NT2/D1 (cell line): ENCODE measurements around the gene TBC1D3I.
"Not testable (repeated sequence)": the region's sequence is repeated elsewhere in the genome, so short reads cannot be mapped to it uniquely, and the experiment has no call there.

Experiments
- YY1 ChIP-seq: IDR thresholded peaks from 2 replicates; pipeline ENCODE4 v1.6.1; 2011; ENCODE audit not compliant: insufficient read length, insufficient read depth
- ZNF274 ChIP-seq: IDR thresholded peaks from 2 replicates; pipeline ENCODE4 v1.6.1; 2011; ENCODE audit warnings: mild to moderate bottlenecking, low read depth, low read length

DNA sequence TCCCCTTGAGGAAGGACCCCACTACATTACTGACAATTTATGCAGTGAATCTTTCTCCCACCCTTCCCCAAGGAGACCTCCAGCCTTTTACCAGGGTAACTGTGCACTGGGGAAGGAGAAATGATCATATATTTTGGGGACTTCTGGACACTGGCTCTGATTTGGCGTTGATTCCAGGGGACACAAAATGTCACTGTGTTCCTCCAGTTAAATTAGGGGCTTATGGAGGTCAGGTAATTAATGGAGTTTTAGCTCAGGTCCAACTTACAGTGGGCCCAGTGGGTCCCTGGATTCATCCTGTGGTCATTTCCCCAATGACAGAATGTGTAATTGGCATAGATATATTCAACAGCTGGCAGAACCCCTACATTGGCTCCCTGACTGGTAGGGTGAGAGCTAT, 44.8 kb downstream of the TBC1D3I start:
- TF ChIP-seq ZNF274, YY1: not testable (repeated sequence)
